22Rv1 (cell line): ENCODE measurements around the gene CCSER1.

Experiments used
- ZFX ChIP-seq: fragments of 450-650 bp; IDR thresholded peaks from 2 replicates; pipeline ENCODE4 v1.6.1; 2017; ENCODE audit warnings: antibody characterized with exemption, borderline replicate concordance
- TF ChIP-seq, protein P1 (sequence below): fragments of 450-650 bp; IDR thresholded peaks from 2 replicates; pipeline ENCODE4 v1.5.1; 2017; ENCODE audit warnings: mild to moderate bottlenecking

DNA sequence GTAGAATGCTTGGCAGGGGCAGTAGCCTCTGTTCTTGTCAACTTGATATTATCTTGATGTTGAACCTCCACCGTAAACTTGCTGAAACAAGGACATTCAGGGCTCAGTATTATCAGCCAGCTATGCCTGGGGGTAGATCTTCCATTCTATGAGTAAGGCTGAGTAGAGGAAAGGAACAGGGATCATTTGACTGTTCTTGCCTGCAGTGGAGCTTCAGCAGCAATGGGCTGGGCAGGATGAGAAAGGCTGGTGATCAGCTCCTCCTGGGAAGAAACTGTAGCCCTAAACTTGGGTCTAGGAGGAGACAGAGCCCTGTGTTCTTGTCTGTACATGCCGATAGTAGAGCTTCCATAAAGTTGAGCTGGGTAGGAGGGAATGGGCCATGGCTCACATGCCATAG is 127.2 kb downstream of the CCSER1 start:
- TF ChIP-seq ZFX: no peak
- TF ChIP-seq, protein P1, sequence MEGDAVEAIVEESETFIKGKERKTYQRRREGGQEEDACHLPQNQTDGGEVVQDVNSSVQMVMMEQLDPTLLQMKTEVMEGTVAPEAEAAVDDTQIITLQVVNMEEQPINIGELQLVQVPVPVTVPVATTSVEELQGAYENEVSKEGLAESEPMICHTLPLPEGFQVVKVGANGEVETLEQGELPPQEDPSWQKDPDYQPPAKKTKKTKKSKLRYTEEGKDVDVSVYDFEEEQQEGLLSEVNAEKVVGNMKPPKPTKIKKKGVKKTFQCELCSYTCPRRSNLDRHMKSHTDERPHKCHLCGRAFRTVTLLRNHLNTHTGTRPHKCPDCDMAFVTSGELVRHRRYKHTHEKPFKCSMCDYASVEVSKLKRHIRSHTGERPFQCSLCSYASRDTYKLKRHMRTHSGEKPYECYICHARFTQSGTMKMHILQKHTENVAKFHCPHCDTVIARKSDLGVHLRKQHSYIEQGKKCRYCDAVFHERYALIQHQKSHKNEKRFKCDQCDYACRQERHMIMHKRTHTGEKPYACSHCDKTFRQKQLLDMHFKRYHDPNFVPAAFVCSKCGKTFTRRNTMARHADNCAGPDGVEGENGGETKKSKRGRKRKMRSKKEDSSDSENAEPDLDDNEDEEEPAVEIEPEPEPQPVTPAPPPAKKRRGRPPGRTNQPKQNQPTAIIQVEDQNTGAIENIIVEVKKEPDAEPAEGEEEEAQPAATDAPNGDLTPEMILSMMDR: no peak
